Testis (tissue), 5 donors: ENCODE data around the gene TMEM161B. TPM values are rescaled to one million over a fixed set of nuclear protein-coding genes. Genes with fewer than 3 reads are reported as not detected.

Experiments
- DNase-seq: peaks from one replicate; pipeline ENCODE4 v3.0.0-alpha.2; 2019
- H3K27ac ChIP-seq, 2 donors: fragments of 200-600 bp; sonication (generic); one replicate each; pipeline ENCODE4 v1.5.1; 2019
- H3K27me3 ChIP-seq: fragments of 200-600 bp; sonication (generic); one replicate; pipeline ENCODE4 v1.5.1; 2019
- H3K36me3 ChIP-seq: fragments of 200-600 bp; sonication (generic); one replicate; pipeline ENCODE4 v1.5.1; 2017; ENCODE audit warnings: low read depth; ENCODE audit errors: missing control alignments
- H3K4me1 ChIP-seq: fragments of 200-600 bp; sonication (generic); one replicate; pipeline ENCODE4 v1.5.1; 2019
- H3K4me3 ChIP-seq, 2 donors: fragments of 200-600 bp; sonication (generic); one replicate each; pipeline ENCODE4 v1.5.1; 2017 to 2019
- H3K9me3 ChIP-seq: fragments of 200-600 bp; sonication (generic); one replicate; pipeline ENCODE4 v1.5.1; 2017
- POLR2A ChIP-seq: fragments of 450-650 bp; IDR thresholded peaks from one replicate; pipeline ENCODE4 v1.6.1; 2017; ENCODE audit warnings: antibody characterized with exemption, mild to moderate bottlenecking, moderate library complexity
- WGBS, 2 donors: methylation state at CpG; one replicate each; pipeline ENCODE4 v1.1.5; 2018; 5-methylcytosine and 5-hydroxymethylcytosine counted together
- intact Hi-C: fragments of 100-400 bp; cut with DNase I; formaldehyde crosslinking; loops from one replicate; pipeline ENCODE4 v1.15.1; 2023; ENCODE audit warnings: low total_unique reads
- long read RNA-seq, 2 donors: transcript quantifications; one replicate each; lab custom pipeline, GENCODE V29; 2026
- polyA plus RNA-seq: library from polyadenylated mRNA; stranded (reverse); fragments of 350-450 nt; fragmentation: Illumina TruSeq; extraction: RNeasy Lipid Tissue Mini Kit (QIAGEN cat#74804); gene quantifications from one replicate; pipeline ENCODE4 v1.2.3, GENCODE V29; 2014; ENCODE audit warnings: low read depth, low replicate concordance; ENCODE audit not compliant: insufficient read depth
- total RNA-seq, 2 donors: library from RNA; depleted of rRNA; stranded (reverse); fragments of >200 nt; gene quantifications; one replicate each; pipeline ENCODE4 v1.2.3, GENCODE V29; 2016
- TF ChIP-seq, protein P1 (sequence below), 3 experiments: fragments of 450-650 bp in 2 of 3; fragments of 200-600 bp in 1 of 3; sonication (generic) in 1 of 3; IDR thresholded peaks; one replicate each; pipeline ENCODE4 v1.5.1; 2016 to 2019; ENCODE audit warnings: antibody characterized with exemption in 3 of 3, mild to moderate bottlenecking in 2 of 3, moderate library complexity in 1 of 3

TMEM161B gene
- total RNA-seq: 10 to 100 TPM; 20.2 to 23.5 TPM
- 25.6 TPM for polyA plus RNA-seq
- long read RNA-seq, donor 1, partial matches to known transcripts: 14 of 18 reads
- long read RNA-seq, donor 1, other reads (novel, unspliced or antisense): 0 of 18 reads
- long read RNA-seq, donor 2, partial matches to known transcripts: 0 of 1 reads
- long read RNA-seq, donor 2, other reads (novel, unspliced or antisense): 0 of 1 reads

GRCh38 chr5:88268385-88269184, at the start of gene TMEM161B:
Gene TMEM161B (minus strand): TSS chr5:88268845. CDS start chr5:88268723, 122 bp downstream.
- Histone ChIP-seq H3K27ac (peak within 1 kb of the TSS; percentile 50 to 77), H3K4me1 (peaks cover 14% of the 10 kb centered on the region), H3K9me3 (no peaks in the 10 kb centered on the region), H3K27me3 (no peaks in the 10 kb centered on the region), H3K4me3 (peak within 1 kb of the TSS; percentile 68 to 97), H3K36me3 (no peaks in the 10 kb centered on the region)
- WGBS, 2 donors: 1 to 2% methylated on average over 18 to 45 of the region's 46 CpGs
- peak; percentile 95 for DNase-seq
- intact Hi-C loops: no loop called here
- no peak for TF ChIP-seq POLR2A
- TF ChIP-seq, protein P1, sequence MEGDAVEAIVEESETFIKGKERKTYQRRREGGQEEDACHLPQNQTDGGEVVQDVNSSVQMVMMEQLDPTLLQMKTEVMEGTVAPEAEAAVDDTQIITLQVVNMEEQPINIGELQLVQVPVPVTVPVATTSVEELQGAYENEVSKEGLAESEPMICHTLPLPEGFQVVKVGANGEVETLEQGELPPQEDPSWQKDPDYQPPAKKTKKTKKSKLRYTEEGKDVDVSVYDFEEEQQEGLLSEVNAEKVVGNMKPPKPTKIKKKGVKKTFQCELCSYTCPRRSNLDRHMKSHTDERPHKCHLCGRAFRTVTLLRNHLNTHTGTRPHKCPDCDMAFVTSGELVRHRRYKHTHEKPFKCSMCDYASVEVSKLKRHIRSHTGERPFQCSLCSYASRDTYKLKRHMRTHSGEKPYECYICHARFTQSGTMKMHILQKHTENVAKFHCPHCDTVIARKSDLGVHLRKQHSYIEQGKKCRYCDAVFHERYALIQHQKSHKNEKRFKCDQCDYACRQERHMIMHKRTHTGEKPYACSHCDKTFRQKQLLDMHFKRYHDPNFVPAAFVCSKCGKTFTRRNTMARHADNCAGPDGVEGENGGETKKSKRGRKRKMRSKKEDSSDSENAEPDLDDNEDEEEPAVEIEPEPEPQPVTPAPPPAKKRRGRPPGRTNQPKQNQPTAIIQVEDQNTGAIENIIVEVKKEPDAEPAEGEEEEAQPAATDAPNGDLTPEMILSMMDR (IDR thresholded peaks at IDR 0.05): no peak

DNA sequence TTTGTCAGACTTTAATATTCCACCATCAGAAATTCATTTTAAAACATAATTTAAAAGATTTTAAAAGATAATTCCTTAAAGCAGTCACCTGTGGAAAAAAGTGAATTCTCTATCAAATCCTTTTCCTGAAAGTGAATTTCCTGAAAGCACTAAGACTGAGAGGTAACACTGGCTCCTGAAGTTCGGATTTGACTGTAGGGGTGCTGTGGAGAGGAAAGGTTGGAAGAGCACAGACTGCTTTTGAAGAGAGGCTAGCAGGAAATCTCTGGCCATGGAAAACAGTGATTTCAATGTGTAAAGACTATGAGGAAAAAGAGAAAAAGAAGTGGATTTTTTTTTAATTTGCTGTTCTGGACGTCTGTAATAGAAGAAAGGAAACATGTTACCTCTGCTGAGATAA, 35.7 kb upstream of the TMEM161B start:
- TF ChIP-seq POLR2A: no peak
- TF ChIP-seq, protein P1 (IDR thresholded peaks at IDR 0.05): no peak
- no peak overlapping the region for H3K27ac ChIP-seq
- no peaks in the 10 kb centered on the region for H3K27me3 ChIP-seq
- 47 to 49% methylated on average over 2 of the region's 2 CpGs for WGBS, 2 donors
- no peaks in the 10 kb centered on the region for H3K9me3 ChIP-seq
- intact Hi-C loops: no loop called here
- H3K4me3 ChIP-seq: no peak overlapping the region
- H3K36me3 ChIP-seq: no peaks in the 10 kb centered on the region
- no peak for DNase-seq
- no peaks in the 10 kb centered on the region for H3K4me1 ChIP-seq

DNA sequence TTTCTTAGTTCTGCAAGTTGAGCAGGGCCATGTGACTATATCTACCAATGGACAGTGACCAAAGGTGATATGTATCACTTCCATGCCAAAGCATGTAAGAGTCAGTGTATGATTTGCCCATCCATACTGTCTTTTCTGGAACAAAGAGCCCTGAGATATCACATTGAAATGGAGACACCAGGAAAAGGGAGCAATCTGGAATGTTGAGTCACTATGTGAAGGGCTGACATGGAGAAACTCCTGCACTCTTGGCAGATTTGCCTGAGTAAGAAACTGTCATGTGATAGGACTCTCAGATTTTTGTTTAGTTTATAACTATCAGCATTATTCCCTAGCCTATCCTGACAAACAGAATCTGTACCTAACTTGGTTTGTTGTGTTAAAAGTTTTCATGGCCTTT, 29.8 kb upstream of the TMEM161B start:
- intact Hi-C loops: no loop called here
- no peak overlapping the region for H3K4me3 ChIP-seq
- no peaks in the 10 kb centered on the region for H3K9me3 ChIP-seq
- H3K4me1 ChIP-seq: no peaks in the 10 kb centered on the region
- H3K27me3 ChIP-seq: no peaks in the 10 kb centered on the region
- DNase-seq: no peak
- TF ChIP-seq POLR2A: no peak
- TF ChIP-seq, protein P1 (IDR thresholded peaks at IDR 0.05): no peak
- no peaks in the 10 kb centered on the region for H3K36me3 ChIP-seq
- H3K27ac ChIP-seq: no peak overlapping the region

GRCh38 chr5:88290801-88291200, 22.2 kb upstream of the TMEM161B start:
- intact Hi-C loops: no loop called here
- H3K27me3 ChIP-seq: no peaks in the 10 kb centered on the region
- no peak for DNase-seq
- WGBS, 2 donors: 86% methylated on average over 3 of the region's 3 CpGs
- H3K36me3 ChIP-seq: no peaks in the 10 kb centered on the region
- no peak overlapping the region for H3K27ac ChIP-seq
- H3K4me3 ChIP-seq: no peak overlapping the region
- H3K9me3 ChIP-seq: no peaks in the 10 kb centered on the region
- H3K4me1 ChIP-seq: no peaks in the 10 kb centered on the region
- no peak for TF ChIP-seq POLR2A
- TF ChIP-seq, protein P1 (IDR thresholded peaks at IDR 0.05): no peak
